Measurements from ENCODE around the gene DBN1. TPM values are rescaled to one million over a fixed set of nuclear protein-coding genes. Genes with fewer than 3 reads are reported as not detected.
A peak's percentile ranks its signal among the peaks of the same experiment; 100 is the strongest.

DBN1 gene
- total RNA-seq, 1 experiment from 2014 or later, result 195 TPM

GRCh38 chr5:177483994-177484901 is 10.8 kb upstream of the DBN1 start:
- in situ Hi-C loops (cut with HindIII; ENCODE audit: low pct_unique_long_range_greater_than_20kb, low sequenced_read_pairs) (no loop called here), intact Hi-C loops (cut with micrococcal nuclease; ENCODE audit: unreplicated experiment) (no loop called here)
- ChIA-PET CTCF (no interaction called here), POLR2A (no interaction called here)
- no peaks in the 10 kb centered on the region for H3K9me3 ChIP-seq (ENCODE audit: control insufficient read depth, insufficient read depth, low read depth, low read length)
- peaks cover 3% of the 10 kb centered on the region; the same call in 1 of the 2 replicates for H3K36me3 ChIP-seq (ENCODE audit: control insufficient read depth, insufficient read depth, low read length)
- no peaks in the 10 kb centered on the region for H3K4me1 ChIP-seq (ENCODE audit: control insufficient read depth, insufficient read depth, low read length)
- TF ChIP-seq POLR2AphosphoS5 (IDR thresholded peaks at IDR 0.05; ENCODE audit: low read depth, low read length), result peak; percentile 13; the same call in 1 of the 2 replicates
- no peak for TF ChIP-seq SIN3A (IDR thresholded peaks at IDR 0.05; ENCODE audit: borderline replicate concordance, insufficient read depth, low read depth, low read length)
- no TSS peak for BruUV-seq (replicated peaks)
- no peak overlapping the region for H3K4me3 ChIP-seq (ENCODE audit: low read depth in 2 of 2, low read length in 2 of 2)
- ATAC-seq (peak; percentile 28), DNase-seq (ENCODE audit: low read depth, low spot score) (no peak)
- H3K27me3 ChIP-seq (ENCODE audit: control insufficient read depth, insufficient read depth, low read length), result no peaks in the 10 kb centered on the region
- H3K27ac ChIP-seq (ENCODE audit: low read length), result no peak overlapping the region

DNA sequence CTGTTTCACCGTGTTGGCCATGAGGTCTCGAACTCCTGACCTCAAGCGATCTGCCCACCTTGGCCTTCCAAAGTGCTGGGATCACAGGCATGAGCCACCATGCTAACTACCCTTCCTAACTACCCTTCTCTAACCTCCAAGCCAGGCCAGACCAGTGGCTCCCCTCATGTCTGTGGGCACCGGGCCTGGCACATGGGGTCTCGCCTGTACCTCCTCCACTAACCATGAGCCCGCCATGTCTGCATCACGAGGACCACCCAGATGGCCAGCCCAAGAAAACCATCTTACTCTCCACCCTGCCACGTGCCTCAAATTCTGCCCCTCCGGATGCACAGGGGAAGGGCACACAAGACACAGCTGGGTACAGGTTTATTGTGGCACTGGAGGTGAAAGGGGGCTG is 9.6 kb upstream of the DBN1 start:
- no peak for TF ChIP-seq CTCF (IDR thresholded peaks at IDR 0.05)
- TF ChIP-seq, protein P1, sequence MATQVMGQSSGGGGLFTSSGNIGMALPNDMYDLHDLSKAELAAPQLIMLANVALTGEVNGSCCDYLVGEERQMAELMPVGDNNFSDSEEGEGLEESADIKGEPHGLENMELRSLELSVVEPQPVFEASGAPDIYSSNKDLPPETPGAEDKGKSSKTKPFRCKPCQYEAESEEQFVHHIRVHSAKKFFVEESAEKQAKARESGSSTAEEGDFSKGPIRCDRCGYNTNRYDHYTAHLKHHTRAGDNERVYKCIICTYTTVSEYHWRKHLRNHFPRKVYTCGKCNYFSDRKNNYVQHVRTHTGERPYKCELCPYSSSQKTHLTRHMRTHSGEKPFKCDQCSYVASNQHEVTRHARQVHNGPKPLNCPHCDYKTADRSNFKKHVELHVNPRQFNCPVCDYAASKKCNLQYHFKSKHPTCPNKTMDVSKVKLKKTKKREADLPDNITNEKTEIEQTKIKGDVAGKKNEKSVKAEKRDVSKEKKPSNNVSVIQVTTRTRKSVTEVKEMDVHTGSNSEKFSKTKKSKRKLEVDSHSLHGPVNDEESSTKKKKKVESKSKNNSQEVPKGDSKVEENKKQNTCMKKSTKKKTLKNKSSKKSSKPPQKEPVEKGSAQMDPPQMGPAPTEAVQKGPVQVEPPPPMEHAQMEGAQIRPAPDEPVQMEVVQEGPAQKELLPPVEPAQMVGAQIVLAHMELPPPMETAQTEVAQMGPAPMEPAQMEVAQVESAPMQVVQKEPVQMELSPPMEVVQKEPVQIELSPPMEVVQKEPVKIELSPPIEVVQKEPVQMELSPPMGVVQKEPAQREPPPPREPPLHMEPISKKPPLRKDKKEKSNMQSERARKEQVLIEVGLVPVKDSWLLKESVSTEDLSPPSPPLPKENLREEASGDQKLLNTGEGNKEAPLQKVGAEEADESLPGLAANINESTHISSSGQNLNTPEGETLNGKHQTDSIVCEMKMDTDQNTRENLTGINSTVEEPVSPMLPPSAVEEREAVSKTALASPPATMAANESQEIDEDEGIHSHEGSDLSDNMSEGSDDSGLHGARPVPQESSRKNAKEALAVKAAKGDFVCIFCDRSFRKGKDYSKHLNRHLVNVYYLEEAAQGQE (IDR thresholded peaks at IDR 0.05; ENCODE audit: insufficient read depth in 1 of 2, low read depth in 2 of 2, low read length in 1 of 2), result no peak
- no peak for TF ChIP-seq POLR2AphosphoS5 (IDR thresholded peaks at IDR 0.05; ENCODE audit: low read depth, low read length)
- TF ChIP-seq TCF7L2 (IDR thresholded peaks at IDR 0.05; ENCODE audit: low read depth, low read length), result no peak
- TF ChIP-seq SIN3A (IDR thresholded peaks at IDR 0.05; ENCODE audit: borderline replicate concordance, insufficient read depth, low read depth, low read length), result no peak
- no peak for DNase-seq (ENCODE audit: low read depth, low spot score)
- in situ Hi-C loops (cut with HindIII; ENCODE audit: low pct_unique_long_range_greater_than_20kb, low sequenced_read_pairs), result no loop called here
- peaks cover 3% of the 10 kb centered on the region; the same call in 1 of the 2 replicates for H3K36me3 ChIP-seq (ENCODE audit: control insufficient read depth, insufficient read depth, low read length)
- no peaks in the 10 kb centered on the region; the same call in 1 of the 2 replicates for H3K4me1 ChIP-seq (ENCODE audit: control insufficient read depth, insufficient read depth, low read length)
- H3K9me3 ChIP-seq (ENCODE audit: control insufficient read depth, insufficient read depth, low read depth, low read length), result no peaks in the 10 kb centered on the region
- ChIA-PET POLR2A (no interaction called here), CTCF (no interaction called here)
- intact Hi-C loops (cut with micrococcal nuclease; ENCODE audit: unreplicated experiment), result no loop called here
- BruUV-seq (replicated peaks), result no TSS peak
- H3K4me3 ChIP-seq (ENCODE audit: low read depth in 2 of 2, low read length in 2 of 2), result no peak overlapping the region
- H3K27ac ChIP-seq (ENCODE audit: low read length), result no peak overlapping the region
- H3K27me3 ChIP-seq (ENCODE audit: control insufficient read depth, insufficient read depth, low read length), result no peaks in the 10 kb centered on the region
- ATAC-seq, result no peak

DNA sequence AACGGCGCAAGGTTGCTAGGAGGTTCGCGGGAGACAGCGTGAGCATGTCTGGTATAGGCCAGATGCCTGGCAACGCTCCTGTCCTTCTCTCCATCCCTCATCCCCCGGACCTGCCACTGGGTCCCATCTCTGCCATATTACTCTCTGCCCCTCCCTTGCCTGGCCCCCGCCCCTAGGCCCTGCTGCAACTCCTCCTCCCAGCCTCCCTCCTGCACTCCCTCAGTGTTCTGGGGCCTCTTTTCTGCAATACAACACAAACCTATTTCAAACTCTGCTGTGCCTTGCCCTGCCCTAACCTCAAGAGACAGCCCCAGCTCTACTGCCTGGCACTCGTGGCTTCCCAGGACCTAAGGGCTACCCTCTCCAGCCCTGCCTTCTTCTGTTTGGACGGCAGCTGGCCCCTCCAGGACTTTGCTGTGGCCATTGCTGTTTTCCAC is 8.9 kb upstream of the DBN1 start:
- no peak overlapping the region for H3K4me3 ChIP-seq (ENCODE audit: low read depth in 2 of 2, low read length in 2 of 2)
- in situ Hi-C loops (cut with HindIII; ENCODE audit: low pct_unique_long_range_greater_than_20kb, low sequenced_read_pairs) (no loop called here), intact Hi-C loops (cut with micrococcal nuclease; ENCODE audit: unreplicated experiment) (no loop called here)
- no TSS peak for BruUV-seq (replicated peaks)
- no peaks in the 10 kb centered on the region for H3K9me3 ChIP-seq (ENCODE audit: control insufficient read depth, insufficient read depth, low read depth, low read length)
- TF ChIP-seq POLR2AphosphoS5 (IDR thresholded peaks at IDR 0.05; ENCODE audit: low read depth, low read length), result 0 out of 2 replicates have a peak, but pooled peaks have one; percentile 29
- no peak for TF ChIP-seq TCF7L2 (IDR thresholded peaks at IDR 0.05; ENCODE audit: low read depth, low read length)
- H3K27me3 ChIP-seq (ENCODE audit: control insufficient read depth, insufficient read depth, low read length), result no peaks in the 10 kb centered on the region
- H3K36me3 ChIP-seq (ENCODE audit: control insufficient read depth, insufficient read depth, low read length), result no peaks in the 10 kb centered on the region; the same call in 1 of the 2 replicates
- H3K4me1 ChIP-seq (ENCODE audit: control insufficient read depth, insufficient read depth, low read length), result no peaks in the 10 kb centered on the region; the same call in 1 of the 2 replicates
- POLR2A ChIA-PET, result no interaction called here
- no peak overlapping the region for H3K27ac ChIP-seq (ENCODE audit: low read length)
- DNase-seq (ENCODE audit: low read depth, low spot score), result no peak
- CTCF ChIA-PET, result interaction anchor here (0.9 kb wide), 1 partner anchor 19 kb away, joined by 5 read pairs; no protein-coding TSS in a partner anchor
- no peak for ATAC-seq
